AG10803 (cell line): ENCODE results near the gene C16orf90.

Experiments
- DNase-seq: peaks from one replicate; pipeline ENCODE4 v3.0.0; 2010; ENCODE audit warnings: low read depth
- H3K4me3 ChIP-seq: 2 replicates; pipeline ENCODE4 v1.5.1; 2011; ENCODE audit warnings: mild to moderate bottlenecking, low read length, control low read depth
- TF ChIP-seq, protein P1 (sequence below): conservative IDR thresholded peaks from 2 replicates; pipeline ENCODE4 v1.5.1; 2011; ENCODE audit warnings: mild to moderate bottlenecking, low read length, control low read depth, inconsistent platforms

C16orf90 gene

DNA sequence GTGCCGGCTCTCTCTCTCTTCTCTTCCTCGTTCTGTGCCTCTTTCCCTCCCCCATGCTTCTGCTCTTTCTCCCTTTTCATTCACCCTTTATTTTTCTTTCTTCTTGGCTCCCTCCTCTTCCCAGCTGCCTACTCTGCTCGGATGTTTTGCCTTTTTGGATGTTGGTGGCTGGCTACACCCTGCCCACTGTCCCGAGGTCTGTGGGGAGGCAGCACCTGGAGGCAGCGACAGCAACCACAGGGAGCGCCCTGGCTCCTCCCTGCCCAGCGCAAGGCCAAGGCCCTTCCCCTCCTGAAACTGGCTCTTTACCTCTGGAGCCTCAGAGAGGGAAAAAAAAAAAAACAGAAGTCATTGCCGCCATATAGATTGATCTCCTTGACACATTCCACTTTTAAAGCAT is 25.6 kb upstream of the C16orf90 start:
- DNase-seq: no peak
- TF ChIP-seq, protein P1, sequence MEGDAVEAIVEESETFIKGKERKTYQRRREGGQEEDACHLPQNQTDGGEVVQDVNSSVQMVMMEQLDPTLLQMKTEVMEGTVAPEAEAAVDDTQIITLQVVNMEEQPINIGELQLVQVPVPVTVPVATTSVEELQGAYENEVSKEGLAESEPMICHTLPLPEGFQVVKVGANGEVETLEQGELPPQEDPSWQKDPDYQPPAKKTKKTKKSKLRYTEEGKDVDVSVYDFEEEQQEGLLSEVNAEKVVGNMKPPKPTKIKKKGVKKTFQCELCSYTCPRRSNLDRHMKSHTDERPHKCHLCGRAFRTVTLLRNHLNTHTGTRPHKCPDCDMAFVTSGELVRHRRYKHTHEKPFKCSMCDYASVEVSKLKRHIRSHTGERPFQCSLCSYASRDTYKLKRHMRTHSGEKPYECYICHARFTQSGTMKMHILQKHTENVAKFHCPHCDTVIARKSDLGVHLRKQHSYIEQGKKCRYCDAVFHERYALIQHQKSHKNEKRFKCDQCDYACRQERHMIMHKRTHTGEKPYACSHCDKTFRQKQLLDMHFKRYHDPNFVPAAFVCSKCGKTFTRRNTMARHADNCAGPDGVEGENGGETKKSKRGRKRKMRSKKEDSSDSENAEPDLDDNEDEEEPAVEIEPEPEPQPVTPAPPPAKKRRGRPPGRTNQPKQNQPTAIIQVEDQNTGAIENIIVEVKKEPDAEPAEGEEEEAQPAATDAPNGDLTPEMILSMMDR: peak; percentile 23
- peak overlapping the region; percentile 26 for H3K4me3 ChIP-seq

DNA sequence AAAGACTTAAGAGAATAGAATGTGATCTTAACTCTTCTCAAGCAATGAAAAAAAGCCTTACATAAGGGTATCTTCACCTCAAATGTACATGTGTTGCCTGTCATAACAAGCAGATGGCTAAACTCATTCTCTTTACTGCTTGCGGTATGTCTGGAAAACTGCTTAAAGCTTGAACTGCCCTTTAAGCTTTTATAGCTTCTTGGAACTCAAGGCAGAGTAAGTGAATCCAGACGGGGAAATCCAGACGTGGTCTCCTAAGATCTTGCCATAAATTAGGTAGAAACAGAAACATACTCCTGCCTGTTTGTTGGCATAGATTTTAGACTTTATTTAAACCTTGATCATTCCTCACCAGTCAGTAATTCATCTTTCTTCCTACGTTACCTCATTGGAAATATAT is 25.1 kb upstream of the C16orf90 start:
- TF ChIP-seq, protein P1: no peak
- DNase-seq: peak; percentile 97
- no peak overlapping the region for H3K4me3 ChIP-seq

DNA sequence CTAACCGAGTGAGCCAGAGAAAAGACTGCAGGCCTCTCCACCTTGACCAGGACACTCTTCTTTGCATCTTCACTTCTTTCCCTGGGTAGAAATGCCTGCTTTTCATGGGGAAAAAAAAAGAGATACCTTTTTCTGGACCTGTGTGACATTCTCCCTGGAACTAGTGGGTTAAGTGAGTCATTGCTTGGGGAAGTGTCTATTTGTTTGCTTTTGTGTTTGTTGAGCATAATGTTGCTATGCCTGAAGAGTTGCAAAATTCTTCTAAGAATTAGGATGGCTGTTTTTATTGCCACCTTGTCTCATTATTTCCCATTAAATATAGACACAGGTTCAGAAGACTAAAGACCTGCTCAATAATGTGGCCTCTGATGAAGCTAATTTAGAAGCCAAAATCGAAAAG is 24.3 kb upstream of the C16orf90 start:
- DNase-seq: peak; percentile 24
- TF ChIP-seq, protein P1: no peak

DNA sequence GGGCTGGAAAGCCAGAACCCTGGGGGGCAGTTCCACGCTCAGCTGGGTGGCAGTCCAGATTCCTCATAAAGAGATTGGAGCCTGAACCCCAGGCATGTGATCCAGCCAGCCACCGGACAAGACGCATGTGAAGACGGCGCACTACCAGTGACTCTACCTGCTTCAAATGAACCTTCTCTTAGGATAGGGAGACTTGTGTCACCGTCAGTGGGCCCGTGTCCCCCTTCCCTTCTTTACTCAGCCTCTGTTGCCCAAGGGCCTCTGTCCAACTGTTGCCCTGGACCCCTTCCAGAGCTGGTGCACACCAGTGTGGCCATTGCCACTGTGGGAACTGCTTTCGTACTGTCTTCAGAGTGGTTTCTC is 23.7 kb upstream of the C16orf90 start:
- TF ChIP-seq, protein P1: no peak
- DNase-seq: no peak
- H3K4me3 ChIP-seq: no peak overlapping the region

More for the DNA sequence above, 24.3 kb upstream of the C16orf90 start:
- H3K4me3 ChIP-seq: no peak overlapping the region

DNA sequence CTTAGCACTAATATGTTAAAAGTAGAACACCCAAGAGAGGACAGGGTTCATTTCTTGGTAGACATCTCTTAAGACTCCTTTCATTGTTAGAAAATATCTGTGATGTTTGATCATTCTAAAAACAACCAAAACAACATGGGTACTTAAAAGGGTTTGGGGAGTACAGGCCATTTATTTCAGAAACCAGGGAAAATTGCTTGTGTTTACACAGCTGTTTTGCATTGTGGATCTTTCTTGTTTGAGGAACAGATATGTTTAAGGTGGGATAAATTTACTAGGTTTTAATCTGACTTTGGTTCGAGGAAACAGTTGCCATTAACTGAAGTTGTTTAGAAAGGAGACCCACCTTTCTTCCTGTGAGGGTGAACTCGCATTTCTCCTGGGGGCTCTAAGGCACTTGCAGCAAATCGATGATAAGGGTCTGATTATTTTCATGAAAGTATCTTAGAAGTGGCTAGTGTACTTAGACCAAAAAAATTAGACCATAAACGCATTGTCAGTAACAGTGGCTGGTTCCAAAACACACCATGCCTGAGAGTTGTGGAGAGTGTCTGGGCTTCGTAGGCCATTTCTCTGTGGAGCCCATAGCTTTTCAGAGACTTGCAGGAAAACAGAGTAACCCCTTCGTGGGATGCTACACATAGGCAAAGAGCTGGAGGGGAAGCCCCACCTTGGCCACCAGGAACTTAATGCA is 23.1 kb upstream of the C16orf90 start:
- TF ChIP-seq, protein P1: no peak
- no peak for DNase-seq
- H3K4me3 ChIP-seq: no peak overlapping the region

DNA sequence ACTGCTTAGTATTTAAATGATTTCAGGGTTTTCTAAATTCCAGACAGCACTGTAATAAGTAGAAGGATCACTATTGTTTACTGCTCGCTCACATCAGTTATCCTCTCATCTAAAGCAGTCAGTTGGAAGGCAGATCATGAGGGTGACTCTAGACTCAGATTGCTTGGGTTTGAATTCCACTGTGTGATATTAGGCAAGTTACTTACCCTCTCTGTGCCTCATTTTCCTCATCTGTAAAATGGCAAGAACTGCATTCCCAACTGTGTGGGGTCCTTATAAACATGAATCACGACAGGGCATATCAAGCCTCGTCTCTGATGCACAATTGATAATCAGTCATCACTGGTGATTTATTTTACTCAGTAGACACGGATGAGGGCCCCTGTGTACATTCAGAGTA is 20.6 kb upstream of the C16orf90 start:
- no peak for DNase-seq
- TF ChIP-seq, protein P1: no peak
- no peak overlapping the region for H3K4me3 ChIP-seq

DNA sequence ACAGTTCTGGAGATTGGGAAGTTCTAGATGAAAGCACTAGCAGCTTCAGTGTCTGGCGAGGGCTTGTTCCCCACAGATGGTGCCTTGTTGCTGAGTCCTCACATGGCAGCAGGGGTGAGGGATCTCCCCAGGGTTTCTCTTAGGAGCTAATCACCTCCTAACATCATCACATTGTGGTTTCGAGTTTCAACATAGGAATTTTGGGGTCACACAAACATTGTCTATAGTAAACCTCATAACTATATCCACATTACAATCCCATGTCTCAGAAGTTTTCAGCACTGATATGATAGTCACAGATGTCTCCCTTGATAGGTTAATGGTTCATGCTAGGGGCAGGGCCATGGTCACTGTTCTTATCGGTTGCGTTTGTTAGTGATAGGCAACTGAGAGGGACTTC is 19.3 kb upstream of the C16orf90 start:
- TF ChIP-seq, protein P1: no peak
- H3K4me3 ChIP-seq: no peak overlapping the region
- DNase-seq: peak; percentile 82
